ENCODE measurements around the gene TMEM59L.
"Not testable (repeated sequence)": the region's sequence is repeated elsewhere in the genome, so short reads cannot be mapped to it uniquely, and the experiment has no call there.

Gene TMEM59L

GRCh38 chr19:18589380-18590272 lies 23.0 kb upstream of the TMEM59L start:
- Histone ChIP-seq H2AFZ (ENCODE audit: insufficient read depth, low read length, poor library complexity) (peak overlapping the region; percentile 38), H3K36me3 (ENCODE audit: control insufficient read depth in 1 of 2, insufficient read depth in 2 of 2, low read length in 2 of 2) (peaks cover 4 to 6% of the 10 kb centered on the region in 2 experiments), H2AK5ac (ENCODE audit: low read length) (peak overlapping the region; percentile 16), H4K12ac (ENCODE audit: low read depth, low read length) (peak overlapping the region; percentile 1), H2BK5ac (ENCODE audit: low read depth, low read length, poor library complexity) (peak overlapping the region; percentile 26), H3K4me3 (ENCODE audit: low read depth, low read length) (peak overlapping the region; percentile 84), H3K4me1 (ENCODE audit: control insufficient read depth in 1 of 2, insufficient read depth in 2 of 2, low read length in 2 of 2) (peaks cover 8 to 17% of the 10 kb centered on the region in 2 experiments), H3K23ac (ENCODE audit: low read length) (no peak overlapping the region), H3K27ac (ENCODE audit: low read depth, low read length) (peak overlapping the region; percentile 94), H3K4me2 (ENCODE audit: low read length) (peak overlapping the region; percentile 87), H3K79me1 (ENCODE audit: low read length) (peaks cover 16% of the 10 kb centered on the region), H4K91ac (ENCODE audit: low read depth, low read length) (peak overlapping the region; percentile 22), H3K27me3 (ENCODE audit: insufficient read depth, low read length) (no peaks in the 10 kb centered on the region), H2BK12ac (ENCODE audit: low read length) (no peak overlapping the region), H3K79me2 (ENCODE audit: control insufficient read depth, insufficient read depth, low read length, poor library complexity) (peaks cover 6% of the 10 kb centered on the region), H3K9ac (ENCODE audit: low read length) (peak overlapping the region; percentile 64), H4K8ac (ENCODE audit: low read depth, low read length) (peak overlapping the region; percentile 64), H3K18ac (ENCODE audit: low read length) (peak overlapping the region; percentile 43), H3K9me3 (ENCODE audit: insufficient read depth, low read depth, low read length) (peaks cover 6% of the 10 kb centered on the region), H3K4ac (ENCODE audit: low read depth, low read length) (peak overlapping the region; percentile 18), H3K14ac (ENCODE audit: low read length) (peak overlapping the region; percentile 6), H2BK120ac (ENCODE audit: insufficient read depth, low read length, poor library complexity) (peak overlapping the region; percentile 47)
- WGBS (ENCODE audit: extremely low coverage, insufficient coverage, insufficient read length), result no CpG with 5 or more reads among the region's 52 CpGs
- DNase-seq, result peak; percentile 80 to 83

GRCh38 chr19:18590273-18591272 lies 22.1 kb upstream of the TMEM59L start:
- Histone ChIP-seq H3K4ac (ENCODE audit: low read depth, low read length) (no peak overlapping the region), H3K14ac (ENCODE audit: low read length) (no peak overlapping the region), H3K9me3 (ENCODE audit: insufficient read depth, low read depth, low read length) (peaks cover 6% of the 10 kb centered on the region), H2BK12ac (ENCODE audit: low read length) (no peak overlapping the region), H4K12ac (ENCODE audit: low read depth, low read length) (peak overlapping the region; percentile 32), H2BK5ac (ENCODE audit: low read depth, low read length, poor library complexity) (no peak overlapping the region), H3K27ac (ENCODE audit: low read depth, low read length) (peak overlapping the region; percentile 32), H2AFZ (ENCODE audit: insufficient read depth, low read length, poor library complexity) (peak overlapping the region; percentile 10), H3K4me1 (ENCODE audit: control insufficient read depth in 1 of 2, insufficient read depth in 2 of 2, low read length in 2 of 2) (peaks cover 11 to 20% of the 10 kb centered on the region in 2 experiments), H3K23ac (ENCODE audit: low read length) (no peak overlapping the region), H3K79me2 (ENCODE audit: control insufficient read depth, insufficient read depth, low read length, poor library complexity) (peaks cover 6% of the 10 kb centered on the region), H3K4me3 (ENCODE audit: low read depth, low read length) (peak overlapping the region; percentile 46), H2AK5ac (ENCODE audit: low read length) (no peak overlapping the region), H2BK120ac (ENCODE audit: insufficient read depth, low read length, poor library complexity) (no peak overlapping the region), H3K18ac (ENCODE audit: low read length) (no peak overlapping the region), H4K91ac (ENCODE audit: low read depth, low read length) (no peak overlapping the region), H3K27me3 (ENCODE audit: insufficient read depth, low read length) (no peaks in the 10 kb centered on the region), H4K8ac (ENCODE audit: low read depth, low read length) (peak overlapping the region; percentile 44), H3K36me3 (ENCODE audit: control insufficient read depth in 1 of 2, insufficient read depth in 2 of 2, low read length in 2 of 2) (peaks cover 4 to 6% of the 10 kb centered on the region in 2 experiments), H3K4me2 (ENCODE audit: low read length) (peak overlapping the region; percentile 87), H3K79me1 (ENCODE audit: low read length) (peaks cover 16% of the 10 kb centered on the region), H3K9ac (ENCODE audit: low read length) (no peak overlapping the region)
- peak in 1 of 2 donors; percentile 39 for DNase-seq
- no CpG with 5 or more reads among the region's 40 CpGs for WGBS (ENCODE audit: extremely low coverage, insufficient coverage, insufficient read length)

GRCh38 chr19:18591735-18592385 lies 20.8 kb upstream of the TMEM59L start:
- no peak overlapping the region for H2AK5ac ChIP-seq (ENCODE audit: low read length)
- H3K4me1 ChIP-seq (ENCODE audit: control insufficient read depth in 1 of 2, insufficient read depth in 2 of 2, low read length in 2 of 2), result peaks cover 11 to 21% of the 10 kb centered on the region in 2 experiments
- H2AFZ ChIP-seq (ENCODE audit: insufficient read depth, low read length, poor library complexity), result no peak overlapping the region
- H3K14ac ChIP-seq (ENCODE audit: low read length), result no peak overlapping the region
- H3K27me3 ChIP-seq (ENCODE audit: insufficient read depth, low read length), result no peaks in the 10 kb centered on the region
- H2BK5ac ChIP-seq (ENCODE audit: low read depth, low read length, poor library complexity), result no peak overlapping the region
- no peak overlapping the region for H3K9ac ChIP-seq (ENCODE audit: low read length)
- no CpG with 5 or more reads among the region's 22 CpGs for WGBS (ENCODE audit: extremely low coverage, insufficient coverage, insufficient read length)
- no peak overlapping the region for H2BK120ac ChIP-seq (ENCODE audit: insufficient read depth, low read length, poor library complexity)
- H3K23ac ChIP-seq (ENCODE audit: low read length), result no peak overlapping the region
- H3K9me3 ChIP-seq (ENCODE audit: insufficient read depth, low read depth, low read length), result peaks cover 6% of the 10 kb centered on the region
- DNase-seq, result no peak
- no peak overlapping the region for H2BK12ac ChIP-seq (ENCODE audit: low read length)
- H3K18ac ChIP-seq (ENCODE audit: low read length), result no peak overlapping the region
- no peak overlapping the region for H4K8ac ChIP-seq (ENCODE audit: low read depth, low read length)
- no peak overlapping the region for H4K91ac ChIP-seq (ENCODE audit: low read depth, low read length)
- H3K4ac ChIP-seq (ENCODE audit: low read depth, low read length), result no peak overlapping the region
- no peak overlapping the region for H3K4me2 ChIP-seq (ENCODE audit: low read length)
- peaks cover 4 to 6% of the 10 kb centered on the region in 2 experiments for H3K36me3 ChIP-seq (ENCODE audit: control insufficient read depth in 1 of 2, insufficient read depth in 2 of 2, low read length in 2 of 2)
- H4K12ac ChIP-seq (ENCODE audit: low read depth, low read length), result no peak overlapping the region
- no peak overlapping the region for H3K27ac ChIP-seq (ENCODE audit: low read depth, low read length)
- H3K79me1 ChIP-seq (ENCODE audit: low read length), result peaks cover 16% of the 10 kb centered on the region
- H3K79me2 ChIP-seq (ENCODE audit: control insufficient read depth, insufficient read depth, low read length, poor library complexity), result peaks cover 6% of the 10 kb centered on the region
- no peak overlapping the region for H3K4me3 ChIP-seq (ENCODE audit: low read depth, low read length)

- H3K79me1 ChIP-seq (ENCODE audit: low read length), result peaks cover 16% of the 10 kb centered on the region
- H3K4me3 ChIP-seq (ENCODE audit: low read depth, low read length); H3K23ac ChIP-seq (ENCODE audit: low read length); H2BK120ac ChIP-seq (ENCODE audit: insufficient read depth, low read length, poor library complexity); DNase-seq; H2BK12ac ChIP-seq (ENCODE audit: low read length); H3K4me2 ChIP-seq (ENCODE audit: low read length); H3K9ac ChIP-seq (ENCODE audit: low read length); H3K9me3 ChIP-seq (ENCODE audit: insufficient read depth, low read depth, low read length); H4K8ac ChIP-seq (ENCODE audit: low read depth, low read length); H2BK5ac ChIP-seq (ENCODE audit: low read depth, low read length, poor library complexity); H2AK5ac ChIP-seq (ENCODE audit: low read length); H3K27me3 ChIP-seq (ENCODE audit: insufficient read depth, low read length); H3K4ac ChIP-seq (ENCODE audit: low read depth, low read length); H3K14ac ChIP-seq (ENCODE audit: low read length); H3K18ac ChIP-seq (ENCODE audit: low read length); H4K91ac ChIP-seq (ENCODE audit: low read depth, low read length); H3K79me2 ChIP-seq (ENCODE audit: control insufficient read depth, insufficient read depth, low read length, poor library complexity); H2AFZ ChIP-seq (ENCODE audit: insufficient read depth, low read length, poor library complexity); H3K36me3 ChIP-seq (ENCODE audit: control insufficient read depth in 1 of 2, insufficient read depth in 2 of 2, low read length in 2 of 2); H3K27ac ChIP-seq (ENCODE audit: low read depth, low read length); H4K12ac ChIP-seq (ENCODE audit: low read depth, low read length): not testable (repeated sequence)
- WGBS (ENCODE audit: extremely low coverage, insufficient coverage, insufficient read length), result no CpG with 5 or more reads among the region's 5 CpGs
- H3K4me1 ChIP-seq (ENCODE audit: control insufficient read depth in 1 of 2, insufficient read depth in 2 of 2, low read length in 2 of 2), result peaks cover 11 to 22% of the 10 kb centered on the region in 2 experiments
Observed at GRCh38 chr19:18592732-18593131, 19.9 kb upstream of the TMEM59L start.
